Body of pancreas (tissue), 4 donors: Measurements from ENCODE around the gene LATS2.

Source experiments
- POLR2A ChIP-seq, 3 donors: fragments of 450-650 bp; IDR thresholded peaks; one replicate each; pipeline ENCODE4 v1.6.1; 2016; ENCODE audit warnings: antibody characterized with exemption in 3 of 3, mild to moderate bottlenecking in 2 of 3
- TF ChIP-seq, protein P1 (sequence below), 7 experiments: fragments of 450-650 bp in 4 of 7; fragments of 200-600 bp in 3 of 7; sonication (generic) in 3 of 7; IDR thresholded peaks; one replicate each; pipeline ENCODE4 v1.5.1; 2016 to 2019; ENCODE audit warnings: antibody characterized with exemption in 7 of 7

DNA sequence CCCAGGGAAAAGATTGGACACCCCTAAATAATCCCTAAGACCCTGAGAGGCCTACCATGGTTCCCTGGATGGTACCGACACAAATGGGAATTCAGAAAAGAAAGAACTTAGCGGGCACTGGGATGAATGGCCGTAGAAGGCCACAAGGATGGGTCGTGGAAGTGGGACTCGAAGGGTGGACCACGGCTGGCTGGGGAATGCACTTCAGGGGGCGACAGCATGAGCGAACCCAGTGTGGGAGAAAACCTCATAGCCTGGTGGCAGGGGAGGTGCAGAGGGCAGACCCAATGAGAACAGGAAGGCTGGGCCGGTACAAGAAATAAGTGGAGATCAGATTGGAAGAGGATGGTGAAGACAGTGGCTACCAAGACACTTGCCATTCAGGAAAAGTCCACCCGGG lies 28.7 kb downstream of the LATS2 start:
- TF ChIP-seq POLR2A (IDR thresholded peaks at IDR 0.05), result no peak
- TF ChIP-seq, protein P1, sequence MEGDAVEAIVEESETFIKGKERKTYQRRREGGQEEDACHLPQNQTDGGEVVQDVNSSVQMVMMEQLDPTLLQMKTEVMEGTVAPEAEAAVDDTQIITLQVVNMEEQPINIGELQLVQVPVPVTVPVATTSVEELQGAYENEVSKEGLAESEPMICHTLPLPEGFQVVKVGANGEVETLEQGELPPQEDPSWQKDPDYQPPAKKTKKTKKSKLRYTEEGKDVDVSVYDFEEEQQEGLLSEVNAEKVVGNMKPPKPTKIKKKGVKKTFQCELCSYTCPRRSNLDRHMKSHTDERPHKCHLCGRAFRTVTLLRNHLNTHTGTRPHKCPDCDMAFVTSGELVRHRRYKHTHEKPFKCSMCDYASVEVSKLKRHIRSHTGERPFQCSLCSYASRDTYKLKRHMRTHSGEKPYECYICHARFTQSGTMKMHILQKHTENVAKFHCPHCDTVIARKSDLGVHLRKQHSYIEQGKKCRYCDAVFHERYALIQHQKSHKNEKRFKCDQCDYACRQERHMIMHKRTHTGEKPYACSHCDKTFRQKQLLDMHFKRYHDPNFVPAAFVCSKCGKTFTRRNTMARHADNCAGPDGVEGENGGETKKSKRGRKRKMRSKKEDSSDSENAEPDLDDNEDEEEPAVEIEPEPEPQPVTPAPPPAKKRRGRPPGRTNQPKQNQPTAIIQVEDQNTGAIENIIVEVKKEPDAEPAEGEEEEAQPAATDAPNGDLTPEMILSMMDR (IDR thresholded peaks at IDR 0.05), result no peak
